ENCODE measurements around the gene PRIM2. TPM values are rescaled to one million over a fixed set of nuclear protein-coding genes. Genes with fewer than 3 reads are reported as not detected.

Gene PRIM2
- total RNA-seq, 4 donors from 2014 or later, result 6.0 to 15.0 (median 7.0) TPM

- no peak for TF ChIP-seq EP300 (IDR thresholded peaks at IDR 0.05)
- TF ChIP-seq POLR2AphosphoS5 (IDR thresholded peaks at IDR 0.05), result no peak
- TF ChIP-seq, protein P1, sequence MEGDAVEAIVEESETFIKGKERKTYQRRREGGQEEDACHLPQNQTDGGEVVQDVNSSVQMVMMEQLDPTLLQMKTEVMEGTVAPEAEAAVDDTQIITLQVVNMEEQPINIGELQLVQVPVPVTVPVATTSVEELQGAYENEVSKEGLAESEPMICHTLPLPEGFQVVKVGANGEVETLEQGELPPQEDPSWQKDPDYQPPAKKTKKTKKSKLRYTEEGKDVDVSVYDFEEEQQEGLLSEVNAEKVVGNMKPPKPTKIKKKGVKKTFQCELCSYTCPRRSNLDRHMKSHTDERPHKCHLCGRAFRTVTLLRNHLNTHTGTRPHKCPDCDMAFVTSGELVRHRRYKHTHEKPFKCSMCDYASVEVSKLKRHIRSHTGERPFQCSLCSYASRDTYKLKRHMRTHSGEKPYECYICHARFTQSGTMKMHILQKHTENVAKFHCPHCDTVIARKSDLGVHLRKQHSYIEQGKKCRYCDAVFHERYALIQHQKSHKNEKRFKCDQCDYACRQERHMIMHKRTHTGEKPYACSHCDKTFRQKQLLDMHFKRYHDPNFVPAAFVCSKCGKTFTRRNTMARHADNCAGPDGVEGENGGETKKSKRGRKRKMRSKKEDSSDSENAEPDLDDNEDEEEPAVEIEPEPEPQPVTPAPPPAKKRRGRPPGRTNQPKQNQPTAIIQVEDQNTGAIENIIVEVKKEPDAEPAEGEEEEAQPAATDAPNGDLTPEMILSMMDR (IDR thresholded peaks at IDR 0.05), result no peak
- no peak for TF ChIP-seq POLR2A (IDR thresholded peaks at IDR 0.05; ENCODE audit: low read depth)
- H3K4me1 ChIP-seq, result peaks cover 12 to 32% (median 23%) of the 10 kb centered on the region in 4 donors
- no peaks in the 10 kb centered on the region for H3K27me3 ChIP-seq
- no peaks in the 10 kb centered on the region for H3K9me3 ChIP-seq
- H3K4me3 ChIP-seq, result no peak overlapping the region
- H3K36me3 ChIP-seq, result no peaks in the 10 kb centered on the region
- H3K27ac ChIP-seq (replicated peaks in 1 of 4), result peak overlapping the region; percentile 73 to 85 (median 81)
- intact Hi-C loops (cut with DNase I), result loop anchor here (5.0 kb wide), 1 partner anchor 51 kb away; no protein-coding TSS in a partner anchor
- DNase-seq (ENCODE audit: extremely low spot score), result no peak
Measured at GRCh38 chr6:57313009-57313408, 4.4 kb upstream of the PRIM2 start.

- TF ChIP-seq, protein P1 (IDR thresholded peaks at IDR 0.05), result peak in 2 of 3 experiments; percentile 3 to 8
- TF ChIP-seq POLR2AphosphoS5 (IDR thresholded peaks at IDR 0.05), result peak; percentile 45 to 82
- no peak for TF ChIP-seq EP300 (IDR thresholded peaks at IDR 0.05)
- intact Hi-C loops (cut with DNase I), result loop anchor here (5.0 kb wide), 1 partner anchor 52 kb away; no protein-coding TSS in a partner anchor
- Histone ChIP-seq H3K9me3 (no peaks in the 10 kb centered on the region), H3K4me3 (peak overlapping the region in 1 of 4 donors; percentile 5), H3K36me3 (no peaks in the 10 kb centered on the region), H3K4me1 (peaks cover 13 to 38% (median 27%) of the 10 kb centered on the region in 4 donors), H3K27me3 (no peaks in the 10 kb centered on the region), H3K27ac (replicated peaks in 1 of 4) (peak overlapping the region; percentile 73 to 85 (median 81))
- 61% methylated on average over 12 of the region's 12 CpGs for WGBS
- DNase-seq (ENCODE audit: extremely low spot score), result no peak
Measured at GRCh38 chr6:57313711-57314471, 3.5 kb upstream of the PRIM2 start.

GRCh38 chr6:57315111-57315510 lies 2.3 kb upstream of the PRIM2 start:
- peaks cover 13 to 38% (median 27%) of the 10 kb centered on the region in 4 donors for H3K4me1 ChIP-seq
- no peaks in the 10 kb centered on the region for H3K27me3 ChIP-seq
- TF ChIP-seq, protein P1 (IDR thresholded peaks at IDR 0.05), result no peak
- TF ChIP-seq EP300 (IDR thresholded peaks at IDR 0.05) (no peak), POLR2AphosphoS5 (IDR thresholded peaks at IDR 0.05) (no peak), POLR2A (IDR thresholded peaks at IDR 0.05; ENCODE audit: low read depth) (no peak)

GRCh38 chr6:57315851-57316250 lies 1.6 kb upstream of the PRIM2 start:
- H3K27me3 ChIP-seq, result no peaks in the 10 kb centered on the region
- intact Hi-C loops (cut with DNase I), result loop anchor here (5.0 kb wide), 2 partner anchors 144 to 359 kb away; partner anchors contain the start of genes BAG2 and BEND6
- H3K9me3 ChIP-seq, result no peaks in the 10 kb centered on the region
- no peak for TF ChIP-seq POLR2A (IDR thresholded peaks at IDR 0.05; ENCODE audit: low read depth)
- 69% methylated on average over 9 of the region's 9 CpGs for WGBS
- DNase-seq (ENCODE audit: extremely low spot score), result no peak
- peaks cover 0 to 13% (median 7%) of the 10 kb centered on the region in 4 donors for H3K36me3 ChIP-seq
- H3K4me1 ChIP-seq, result peaks cover 13 to 38% (median 27%) of the 10 kb centered on the region in 4 donors
- peak overlapping the region in 3 of 4 donors; percentile 62 to 74 (median 66) for H3K27ac ChIP-seq (replicated peaks in 1 of 4)
- no peak overlapping the region for H3K4me3 ChIP-seq

More at GRCh38 chr6:57315111-57315510, 2.3 kb upstream of the PRIM2 start:
- H3K4me3 ChIP-seq, result no peak overlapping the region
- DNase-seq (ENCODE audit: extremely low spot score), result no peak
- H3K36me3 ChIP-seq, result peaks cover 0 to 7% (median under 1%) of the 10 kb centered on the region in 4 donors
- H3K27ac ChIP-seq (replicated peaks in 1 of 4), result peak overlapping the region in 3 of 4 donors; percentile 73 to 85 (median 80)
- WGBS, result 88% methylated on average over 1 of the region's 1 CpG
- H3K9me3 ChIP-seq, result no peaks in the 10 kb centered on the region
- intact Hi-C loops (cut with DNase I), result loop anchor here (5.0 kb wide), 2 partner anchors 143 to 358 kb away; partner anchors contain the start of genes BAG2 and BEND6

DNA sequence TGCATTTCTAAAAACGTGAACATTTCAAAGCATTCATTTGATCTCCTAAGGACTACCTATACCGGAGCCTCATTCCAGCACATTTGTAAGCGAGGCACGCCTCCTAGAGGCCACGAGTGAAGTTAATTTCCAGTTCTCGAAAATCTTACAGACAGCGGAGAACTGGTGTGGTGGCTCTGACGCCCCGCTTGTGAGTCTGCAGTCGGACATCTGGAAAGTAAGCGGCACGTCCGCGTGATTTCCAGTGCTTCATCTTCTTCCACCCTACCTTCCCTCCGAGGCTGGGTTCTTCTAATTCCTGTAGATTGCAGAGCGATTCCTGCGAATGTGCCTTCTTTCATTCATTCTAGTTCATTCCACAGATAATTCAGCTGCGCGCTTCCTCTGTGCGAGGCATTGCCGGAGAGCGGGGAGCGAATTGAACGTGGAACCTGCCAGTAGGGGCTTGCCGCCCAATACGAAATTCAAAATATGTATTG lies 810 bp upstream of the PRIM2 start:
- Histone ChIP-seq H3K27me3 (no peaks in the 10 kb centered on the region), H3K4me3 (peak overlapping the region; percentile 55 to 70 (median 62)), H3K36me3 (peaks cover 0 to 21% (median 14%) of the 10 kb centered on the region in 4 donors), H3K27ac (replicated peaks in 1 of 4) (peak overlapping the region; percentile 62 to 74 (median 69)), H3K4me1 (peaks cover 13 to 38% (median 27%) of the 10 kb centered on the region in 4 donors), H3K9me3 (no peaks in the 10 kb centered on the region)
- DNase-seq (ENCODE audit: extremely low spot score), result no peak
- TF ChIP-seq POLR2AphosphoS5 (IDR thresholded peaks at IDR 0.05), result peak; percentile 70 to 75
- TF ChIP-seq, protein P1 (IDR thresholded peaks at IDR 0.05), result peak; percentile 72 to 81 (median 77)
- no peak for TF ChIP-seq EP300 (IDR thresholded peaks at IDR 0.05)
- no peak for TF ChIP-seq POLR2A (IDR thresholded peaks at IDR 0.05; ENCODE audit: low read depth)
- intact Hi-C loops (cut with DNase I), result loop anchor here (5.0 kb wide), 2 partner anchors 144 to 359 kb away; partner anchors contain the start of genes BAG2 and BEND6
- WGBS, result under 1% methylated on average over 26 of the region's 26 CpGs

All from esophagus muscularis mucosa (tissue), 4 donors.